HFF-Myc (cell line): ENCODE data around the gene CDKN1A.

ENCODE experiments used
- DNase-seq: peaks from one replicate; pipeline ENCODE4 v3.0.0-alpha.2; 2011; ENCODE audit warnings: low read depth; ENCODE audit errors: extremely low read depth
- H3K4me3 ChIP-seq: replicated peaks from 2 replicates; pipeline ENCODE4 v1.5.1; 2011; ENCODE audit warnings: low read depth, mild to moderate bottlenecking, control low read depth, low read length
- TF ChIP-seq, protein P1 (sequence below): IDR thresholded peaks from 2 replicates; pipeline ENCODE4 v1.5.1; 2012; ENCODE audit warnings: mild to moderate bottlenecking, low read depth, low read length, control low read depth; ENCODE audit errors: missing control alignments

CDKN1A gene

DNA sequence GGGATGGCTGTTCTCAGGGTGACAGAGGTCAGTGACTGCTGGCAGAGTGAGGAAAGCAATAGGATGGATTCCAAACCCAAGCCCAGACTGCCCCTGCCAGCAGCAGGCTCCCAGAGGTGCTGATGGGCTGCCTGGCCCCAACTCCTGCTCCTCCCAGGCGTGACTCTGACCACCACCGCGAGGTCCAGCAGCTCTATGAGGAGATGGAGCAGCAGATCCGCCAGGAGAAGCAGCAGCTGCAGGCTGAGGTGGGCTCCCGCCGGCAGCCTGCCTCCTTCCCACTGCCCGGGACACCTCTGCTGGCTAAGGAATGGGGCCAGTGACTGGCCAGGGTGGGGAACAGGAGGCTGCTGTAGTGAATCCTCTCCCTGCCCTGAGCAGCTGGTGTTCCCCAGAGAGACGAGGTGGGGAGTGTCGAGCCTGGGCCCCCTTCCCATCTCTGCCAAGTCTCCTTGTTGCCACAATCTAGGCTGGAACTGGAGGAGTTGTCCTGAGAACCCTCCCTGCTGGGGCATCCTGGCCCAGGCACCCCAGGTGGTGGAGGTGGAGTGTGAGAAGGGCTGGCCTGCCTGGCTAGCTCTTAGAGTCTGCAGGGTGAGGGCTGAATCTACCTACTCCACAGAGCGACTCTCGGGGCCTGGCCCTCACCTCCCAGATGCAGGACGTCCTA is 39.5 kb downstream of the CDKN1A start:
- TF ChIP-seq, protein P1, sequence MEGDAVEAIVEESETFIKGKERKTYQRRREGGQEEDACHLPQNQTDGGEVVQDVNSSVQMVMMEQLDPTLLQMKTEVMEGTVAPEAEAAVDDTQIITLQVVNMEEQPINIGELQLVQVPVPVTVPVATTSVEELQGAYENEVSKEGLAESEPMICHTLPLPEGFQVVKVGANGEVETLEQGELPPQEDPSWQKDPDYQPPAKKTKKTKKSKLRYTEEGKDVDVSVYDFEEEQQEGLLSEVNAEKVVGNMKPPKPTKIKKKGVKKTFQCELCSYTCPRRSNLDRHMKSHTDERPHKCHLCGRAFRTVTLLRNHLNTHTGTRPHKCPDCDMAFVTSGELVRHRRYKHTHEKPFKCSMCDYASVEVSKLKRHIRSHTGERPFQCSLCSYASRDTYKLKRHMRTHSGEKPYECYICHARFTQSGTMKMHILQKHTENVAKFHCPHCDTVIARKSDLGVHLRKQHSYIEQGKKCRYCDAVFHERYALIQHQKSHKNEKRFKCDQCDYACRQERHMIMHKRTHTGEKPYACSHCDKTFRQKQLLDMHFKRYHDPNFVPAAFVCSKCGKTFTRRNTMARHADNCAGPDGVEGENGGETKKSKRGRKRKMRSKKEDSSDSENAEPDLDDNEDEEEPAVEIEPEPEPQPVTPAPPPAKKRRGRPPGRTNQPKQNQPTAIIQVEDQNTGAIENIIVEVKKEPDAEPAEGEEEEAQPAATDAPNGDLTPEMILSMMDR, result no peak
- no peak for DNase-seq
- H3K4me3 ChIP-seq, result no peak overlapping the region

DNA sequence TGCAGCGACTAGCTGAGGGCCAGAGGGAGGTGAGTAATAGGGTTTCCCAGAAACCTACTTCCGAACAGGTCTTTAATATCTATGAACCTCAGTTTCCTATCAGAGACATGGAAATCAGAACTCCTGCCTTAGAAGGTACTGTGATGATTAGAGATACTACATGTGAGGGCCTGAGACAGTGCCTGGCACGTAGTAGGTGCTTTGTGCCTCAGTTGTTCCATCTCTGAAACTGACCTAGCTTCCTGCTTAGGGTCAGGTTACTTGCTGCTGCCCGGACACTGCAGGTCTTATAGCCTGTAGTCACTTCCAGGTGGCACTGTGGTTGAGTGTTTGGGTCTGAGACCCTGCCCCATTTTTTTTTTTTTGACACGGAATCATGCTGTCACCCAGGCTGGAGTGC is 40.0 kb downstream of the CDKN1A start:
- no peak for DNase-seq
- no peak overlapping the region for H3K4me3 ChIP-seq
- TF ChIP-seq, protein P1, result no peak

DNA sequence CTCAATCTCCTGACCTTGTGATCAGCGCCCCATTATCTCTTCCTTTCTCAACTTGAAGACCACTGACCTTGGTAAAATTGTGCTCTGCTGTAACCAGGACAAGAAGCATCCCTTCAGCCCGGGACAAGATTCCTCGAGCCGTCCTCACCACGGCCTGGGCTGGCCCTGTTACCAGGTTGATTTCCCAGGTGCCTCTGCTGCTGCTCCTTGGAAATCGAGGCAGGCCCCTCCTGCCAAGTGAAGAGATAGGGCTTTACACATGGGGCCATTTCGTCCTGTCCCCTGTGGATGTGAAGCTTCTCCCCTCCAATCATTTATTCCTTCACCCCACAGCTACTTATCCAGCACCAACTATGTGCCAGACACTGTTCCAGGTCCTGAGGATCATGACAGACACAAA is 40.6 kb downstream of the CDKN1A start:
- no peak overlapping the region for H3K4me3 ChIP-seq
- TF ChIP-seq, protein P1, result no peak
- no peak for DNase-seq

DNA sequence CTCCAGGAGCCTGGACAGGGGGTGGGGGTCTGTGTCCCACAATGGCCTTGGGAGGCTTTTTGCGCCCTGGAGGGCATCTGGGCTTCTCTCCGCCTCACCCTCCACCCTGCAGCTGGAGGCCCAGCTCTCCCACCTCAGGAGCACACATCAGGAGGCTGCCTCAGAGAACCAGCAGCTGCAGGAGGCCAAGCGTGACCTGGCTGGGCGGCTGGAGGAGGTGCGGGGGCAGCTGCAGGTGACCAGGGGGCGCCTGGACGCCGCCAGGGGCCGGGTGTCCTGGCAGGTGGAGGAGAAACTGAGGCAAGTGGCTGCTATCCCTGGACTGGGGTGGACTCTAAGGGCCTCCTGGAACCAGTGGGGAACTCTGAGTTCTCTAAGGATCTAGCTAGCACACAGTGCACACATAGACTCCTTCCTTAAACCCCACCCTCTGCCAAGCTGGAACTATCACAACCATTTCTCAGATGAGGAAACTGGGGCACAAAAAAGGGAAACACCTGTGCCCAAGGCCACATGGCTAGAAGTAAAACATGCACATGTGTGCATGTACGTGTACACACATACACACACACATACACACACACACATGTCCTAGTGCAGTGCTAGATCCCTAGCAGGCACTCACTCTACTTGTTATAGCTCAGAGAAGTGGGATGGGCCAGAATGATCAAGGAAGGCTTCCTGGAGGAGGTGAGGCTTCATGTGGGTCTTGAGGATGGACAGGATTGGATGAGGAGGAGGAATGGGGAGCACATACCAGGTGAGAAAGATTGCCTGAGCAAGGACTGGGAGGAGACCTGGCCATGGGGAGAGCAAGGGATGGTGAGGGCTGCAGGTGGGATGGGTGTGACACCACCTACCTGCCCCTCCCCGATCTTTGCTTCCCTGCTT is 42.0 kb downstream of the CDKN1A start:
- TF ChIP-seq, protein P1, result no peak
- H3K4me3 ChIP-seq, result no peak overlapping the region
- DNase-seq, result no peak

DNA sequence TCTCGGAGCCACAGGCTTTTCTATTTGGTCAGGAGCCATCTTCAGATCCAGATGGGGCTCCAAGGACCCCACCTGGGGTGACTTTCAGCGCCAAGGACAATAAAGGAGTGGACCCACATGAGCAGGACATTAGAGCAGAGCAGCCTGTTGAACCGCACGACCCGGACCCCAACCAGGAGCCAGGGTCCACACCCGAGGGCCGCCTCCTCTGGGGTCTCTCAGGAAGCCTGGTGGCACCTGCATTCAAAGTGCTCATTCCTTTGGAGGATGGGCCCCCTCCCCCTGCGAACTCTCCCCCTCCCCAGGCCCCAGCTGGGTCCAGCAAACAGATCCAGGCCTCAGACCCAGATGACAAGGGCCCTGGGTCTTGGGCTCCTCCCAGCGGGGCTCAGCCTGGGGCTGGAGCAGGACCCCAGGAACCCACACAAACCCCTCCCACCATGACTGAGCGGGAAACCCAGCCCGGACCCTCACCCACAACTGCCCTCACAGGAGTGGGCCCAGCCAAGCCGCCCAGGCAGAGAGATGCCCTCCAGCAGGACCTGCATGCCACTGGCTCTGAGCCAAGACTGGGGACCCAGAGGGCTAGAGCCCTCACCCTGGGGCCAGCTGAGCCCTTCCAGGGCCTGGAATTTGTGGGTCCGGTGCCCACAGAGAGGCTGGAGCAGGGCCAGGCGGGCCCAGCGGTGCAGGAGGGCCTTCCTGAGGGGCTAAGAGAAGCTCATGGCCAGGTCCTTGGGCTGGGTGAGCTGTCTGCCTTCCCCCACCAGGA is 43.0 kb downstream of the CDKN1A start:
- TF ChIP-seq, protein P1, result no peak
- no peak for DNase-seq
- H3K4me3 ChIP-seq, result no peak overlapping the region

DNA sequence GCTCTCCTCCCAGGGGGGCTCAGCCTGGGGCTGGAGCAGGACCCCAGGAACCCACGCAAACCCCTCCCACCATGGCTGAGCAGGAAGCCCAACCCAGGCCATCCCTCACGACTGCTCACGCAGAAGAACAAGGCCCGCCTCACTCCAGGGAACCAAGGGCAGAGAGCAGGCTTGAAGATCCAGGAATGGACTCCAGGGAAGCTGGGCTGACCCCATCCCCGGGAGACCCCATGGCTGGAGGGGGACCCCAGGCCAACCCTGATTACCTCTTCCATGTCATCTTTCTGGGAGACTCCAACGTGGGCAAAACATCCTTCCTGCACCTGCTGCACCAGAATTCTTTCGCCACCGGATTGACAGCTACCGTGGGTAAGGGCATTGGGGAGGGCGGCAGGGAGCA is 43.9 kb downstream of the CDKN1A start:
- DNase-seq, result no peak
- TF ChIP-seq, protein P1, result no peak

More for the DNA sequence above, 43.9 kb downstream of the CDKN1A start:
- H3K4me3 ChIP-seq, result no peak overlapping the region
